Activated naive CD8-positive, alpha-beta T cell treated with anti-CD3 and anti-CD28 coated beads, Interleukin-2, amount 10 ng/mL, durations not matched to agents 7 days and 5 days (primary cell): Measurements from ENCODE around the gene ELFN1. TPM values are rescaled to one million over a fixed set of nuclear protein-coding genes. Genes with fewer than 3 reads are reported as not detected.

Experiments used
- ATAC-seq: fragments of 150-1000 bp; cut with Tn5 transposase; one replicate; pipeline ENCODE4 v1.10.0; 2021; ENCODE audit warnings: low read depth, moderate library complexity
- POLR2A ChIA-PET: fragments of 350-600 bp; sonication (Branson Sonifier 250); formaldehyde crosslinking; loops from one replicate; lab custom pipeline; 2021; ENCODE audit warnings: antibody characterized with exemption; lab: Charles Lee
- DNase-seq: peaks from one replicate; pipeline ENCODE4 v3.0.0; 2021
- H3K27ac Mint-ChIP-seq: one replicate; pipeline ENCODE4 v1.8.0; 2022; ENCODE audit warnings: mild to moderate bottlenecking, mixed read lengths
- H3K27me3 Mint-ChIP-seq: one replicate; pipeline ENCODE4 v1.8.0; 2022; ENCODE audit warnings: mild to moderate bottlenecking, moderate library complexity, mixed read lengths
- H3K36me3 Mint-ChIP-seq: one replicate; pipeline ENCODE4 v1.8.0; 2021; ENCODE audit warnings: mild to moderate bottlenecking, mixed read lengths
- H3K4me1 Mint-ChIP-seq: one replicate; pipeline ENCODE4 v1.8.0; 2021; ENCODE audit warnings: mixed read lengths
- H3K4me3 Mint-ChIP-seq: one replicate; pipeline ENCODE4 v1.8.0; 2022; ENCODE audit warnings: mild to moderate bottlenecking, moderate library complexity, mixed read lengths
- H3K9me3 Mint-ChIP-seq: one replicate; pipeline ENCODE4 v1.8.0; 2021; ENCODE audit warnings: mixed read lengths
- total RNA-seq, 2 experiments: library from RNA; stranded (reverse); gene quantifications; one replicate each; pipeline ENCODE4 v1.2.3, GENCODE V29; 2021

ELFN1 gene
- total RNA-seq, 2 experiments from 2014 or later, result not detected

- ATAC-seq, result no peak
- POLR2A ChIA-PET, result no interaction called here
Observed at GRCh38 chr7:1735262-1735661, 65.2 kb downstream of the ELFN1 start.

GRCh38 chr7:1735806-1736483, 65.9 kb downstream of the ELFN1 start:
- no peaks in the 10 kb centered on the region for H3K27me3 Mint-ChIP-seq
- no peaks in the 10 kb centered on the region for H3K9me3 Mint-ChIP-seq
- POLR2A ChIA-PET, result no interaction called here
- no peak for ATAC-seq
- no peak overlapping the region for H3K4me3 Mint-ChIP-seq
- no peak overlapping the region for H3K27ac Mint-ChIP-seq
- H3K4me1 Mint-ChIP-seq, result peaks cover 5% of the 10 kb centered on the region
- no peaks in the 10 kb centered on the region for H3K36me3 Mint-ChIP-seq
- no peak for DNase-seq

More at GRCh38 chr7:1735262-1735661, 65.2 kb downstream of the ELFN1 start:
- Mint-ChIP-seq H3K27ac (no peak overlapping the region), H3K4me1 (peaks cover 5% of the 10 kb centered on the region), H3K36me3 (no peaks in the 10 kb centered on the region), H3K27me3 (no peaks in the 10 kb centered on the region), H3K9me3 (peaks cover under 1% of the 10 kb centered on the region), H3K4me3 (no peak overlapping the region)
- no peak for DNase-seq

- Mint-ChIP-seq H3K27me3 (no peaks in the 10 kb centered on the region), H3K27ac (no peak overlapping the region), H3K4me3 (no peak overlapping the region), H3K4me1 (peaks cover 7% of the 10 kb centered on the region), H3K36me3 (no peaks in the 10 kb centered on the region), H3K9me3 (no peaks in the 10 kb centered on the region)
- DNase-seq, result no peak
- POLR2A ChIA-PET, result no interaction called here
- ATAC-seq, result no peak
Observed at GRCh38 chr7:1736484-1736817, 66.4 kb downstream of the ELFN1 start.

DNA sequence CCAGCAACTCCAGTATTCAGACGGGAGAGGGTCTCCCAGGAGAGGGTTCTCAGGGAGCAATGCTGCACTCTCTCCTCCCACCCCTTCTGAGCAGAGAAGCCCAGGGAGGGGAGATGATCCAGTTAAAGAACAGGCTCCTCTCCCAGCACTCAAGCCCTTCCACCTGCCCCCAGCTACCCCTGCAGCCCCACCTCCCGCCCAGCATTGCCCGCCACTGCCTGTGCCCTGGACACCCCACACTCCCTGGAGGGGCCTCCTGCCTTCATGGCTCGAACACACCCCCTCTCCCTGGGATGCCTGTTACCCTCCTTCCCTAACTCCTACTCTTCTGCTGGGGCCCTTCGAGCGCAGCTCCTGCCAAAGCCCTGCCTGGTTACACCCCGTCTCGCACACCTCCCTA, 66.8 kb downstream of the ELFN1 start:
- Mint-ChIP-seq H3K36me3 (no peaks in the 10 kb centered on the region), H3K27ac (no peak overlapping the region), H3K4me3 (no peak overlapping the region), H3K9me3 (no peaks in the 10 kb centered on the region), H3K27me3 (no peaks in the 10 kb centered on the region), H3K4me1 (peaks cover 11% of the 10 kb centered on the region)
- DNase-seq (no peak), ATAC-seq (no peak)
- POLR2A ChIA-PET, result no interaction called here

GRCh38 chr7:1737523-1737922, 67.4 kb downstream of the ELFN1 start:
- no peak overlapping the region for H3K27ac Mint-ChIP-seq
- no peaks in the 10 kb centered on the region for H3K27me3 Mint-ChIP-seq
- H3K9me3 Mint-ChIP-seq, result no peaks in the 10 kb centered on the region
- peaks cover 11% of the 10 kb centered on the region for H3K4me1 Mint-ChIP-seq
- no peak overlapping the region for H3K4me3 Mint-ChIP-seq
- POLR2A ChIA-PET, result no interaction called here
- no peak for ATAC-seq
- no peaks in the 10 kb centered on the region for H3K36me3 Mint-ChIP-seq
- no peak for DNase-seq

DNA sequence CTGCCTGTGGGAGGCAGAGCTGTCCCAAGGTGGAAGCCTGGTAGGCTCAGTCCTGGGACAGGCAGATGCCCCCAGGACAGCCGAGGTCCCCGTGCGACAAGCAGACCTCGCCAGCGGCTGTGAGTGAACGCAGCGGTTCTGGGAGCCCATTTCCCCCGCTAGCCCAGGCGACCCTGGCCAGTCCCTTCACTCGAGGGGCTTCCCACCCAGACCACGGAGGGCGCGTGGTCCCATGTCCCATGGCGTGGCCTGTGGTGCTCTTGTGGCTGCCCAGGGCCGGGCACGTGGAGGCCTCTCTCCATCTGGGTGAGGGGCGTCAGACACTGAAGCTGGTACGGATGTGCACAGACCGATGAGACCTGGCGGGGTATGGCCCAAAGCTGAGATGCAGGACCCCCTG, 67.9 kb downstream of the ELFN1 start:
- POLR2A ChIA-PET, result no interaction called here
- peaks cover 15% of the 10 kb centered on the region for H3K4me1 Mint-ChIP-seq
- H3K36me3 Mint-ChIP-seq, result no peaks in the 10 kb centered on the region
- ATAC-seq (no peak), DNase-seq (no peak)
- no peaks in the 10 kb centered on the region for H3K9me3 Mint-ChIP-seq
- H3K4me3 Mint-ChIP-seq, result no peak overlapping the region
- H3K27ac Mint-ChIP-seq, result no peak overlapping the region
- no peaks in the 10 kb centered on the region for H3K27me3 Mint-ChIP-seq

GRCh38 chr7:1738511-1738910, 68.4 kb downstream of the ELFN1 start:
- no peak for ATAC-seq
- no peak for DNase-seq
- POLR2A ChIA-PET, result no interaction called here
- no peaks in the 10 kb centered on the region for H3K27me3 Mint-ChIP-seq
- no peak overlapping the region for H3K27ac Mint-ChIP-seq
- no peaks in the 10 kb centered on the region for H3K36me3 Mint-ChIP-seq
- peaks cover 15% of the 10 kb centered on the region for H3K4me1 Mint-ChIP-seq
- no peak overlapping the region for H3K4me3 Mint-ChIP-seq
- H3K9me3 Mint-ChIP-seq, result no peaks in the 10 kb centered on the region

GRCh38 chr7:1738956-1739355, 68.9 kb downstream of the ELFN1 start:
- POLR2A ChIA-PET, result no interaction called here
- Mint-ChIP-seq H3K4me3 (no peak overlapping the region), H3K36me3 (no peaks in the 10 kb centered on the region), H3K27ac (no peak overlapping the region), H3K4me1 (peaks cover 15% of the 10 kb centered on the region), H3K27me3 (no peaks in the 10 kb centered on the region), H3K9me3 (no peaks in the 10 kb centered on the region)
- DNase-seq (no peak), ATAC-seq (no peak)

GRCh38 chr7:1739593-1739992, 69.5 kb downstream of the ELFN1 start:
- H3K27ac Mint-ChIP-seq, result no peak overlapping the region
- no peaks in the 10 kb centered on the region for H3K9me3 Mint-ChIP-seq
- no peaks in the 10 kb centered on the region for H3K27me3 Mint-ChIP-seq
- POLR2A ChIA-PET, result no interaction called here
- H3K36me3 Mint-ChIP-seq, result no peaks in the 10 kb centered on the region
- ATAC-seq (no peak), DNase-seq (no peak)
- H3K4me1 Mint-ChIP-seq, result peaks cover 15% of the 10 kb centered on the region
- no peak overlapping the region for H3K4me3 Mint-ChIP-seq

GRCh38 chr7:1740214-1740613, 70.1 kb downstream of the ELFN1 start:
- DNase-seq (no peak), ATAC-seq (no peak)
- no peaks in the 10 kb centered on the region for H3K9me3 Mint-ChIP-seq
- no peaks in the 10 kb centered on the region for H3K36me3 Mint-ChIP-seq
- no peak overlapping the region for H3K4me3 Mint-ChIP-seq
- POLR2A ChIA-PET, result no interaction called here
- H3K27me3 Mint-ChIP-seq, result no peaks in the 10 kb centered on the region
- H3K27ac Mint-ChIP-seq, result no peak overlapping the region
- peaks cover 15% of the 10 kb centered on the region for H3K4me1 Mint-ChIP-seq

DNA sequence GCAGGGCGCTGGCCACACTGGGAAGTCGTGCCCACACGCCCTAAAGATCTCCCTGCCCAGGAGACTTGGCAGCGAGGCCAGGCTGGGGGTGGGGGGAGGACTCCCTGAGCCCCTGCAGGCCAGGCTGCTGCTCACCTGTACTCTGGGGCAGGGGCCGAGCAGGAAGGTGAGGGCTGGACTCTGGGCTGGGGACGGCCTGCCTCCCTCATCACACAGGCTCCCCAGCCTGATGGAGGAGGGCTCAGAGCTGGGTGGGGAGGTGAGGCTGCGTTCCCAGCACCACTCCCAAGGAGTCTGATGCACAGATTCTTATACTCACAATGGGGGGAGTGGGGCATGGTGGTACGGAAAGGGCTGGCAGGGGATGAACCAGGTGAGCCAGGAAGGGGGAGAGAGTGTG, 71.2 kb downstream of the ELFN1 start:
- DNase-seq (no peak), ATAC-seq (no peak)
- Mint-ChIP-seq H3K4me3 (peak overlapping the region; percentile 33), H3K9me3 (no peaks in the 10 kb centered on the region), H3K4me1 (peaks cover 15% of the 10 kb centered on the region), H3K27ac (peak overlapping the region; percentile 48), H3K27me3 (no peaks in the 10 kb centered on the region), H3K36me3 (no peaks in the 10 kb centered on the region)
- POLR2A ChIA-PET, result no interaction called here

DNA sequence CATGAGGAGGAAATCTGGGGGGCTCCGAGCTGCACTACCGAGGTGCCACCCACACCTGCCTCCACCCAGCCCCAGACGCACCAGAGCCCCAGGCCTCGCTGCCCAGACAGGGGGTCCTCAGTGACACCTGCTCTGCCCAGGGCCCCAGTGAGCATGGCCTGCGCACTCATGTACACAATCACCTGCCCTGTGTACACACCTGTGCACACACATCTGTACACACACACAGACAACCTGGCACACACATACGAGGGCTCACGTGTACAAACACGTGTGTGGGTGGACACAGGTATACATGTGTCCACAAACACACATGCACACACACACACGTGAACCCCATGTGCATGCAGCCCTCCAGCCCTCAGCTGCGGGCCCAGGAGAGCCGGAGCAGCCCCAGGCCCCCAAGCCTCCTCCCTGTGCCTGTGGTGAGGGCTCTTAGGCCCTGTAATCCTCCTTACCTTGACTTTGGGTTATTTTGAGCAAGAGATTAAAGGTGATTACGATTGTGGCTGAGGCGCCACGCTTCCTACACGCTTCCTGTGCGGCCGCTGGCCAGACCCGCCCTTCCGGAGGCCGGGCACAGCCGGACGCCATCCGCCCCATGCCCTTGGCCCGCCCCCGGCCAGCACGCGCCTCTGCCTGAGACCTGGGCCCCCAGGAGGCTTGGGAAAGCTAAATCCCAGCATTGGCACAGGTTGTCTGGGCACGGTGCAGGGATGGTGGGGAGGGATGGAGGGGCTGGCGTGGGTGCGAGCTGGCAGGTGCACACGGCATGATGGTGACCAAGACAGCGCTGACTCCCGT, 71.9 kb downstream of the ELFN1 start:
- H3K9me3 Mint-ChIP-seq, result no peaks in the 10 kb centered on the region
- no peaks in the 10 kb centered on the region for H3K36me3 Mint-ChIP-seq
- ATAC-seq (peak; percentile 54), DNase-seq (no peak)
- peak overlapping the region; percentile 48 for H3K27ac Mint-ChIP-seq
- H3K4me1 Mint-ChIP-seq, result peaks cover 15% of the 10 kb centered on the region
- peak overlapping the region; percentile 33 for H3K4me3 Mint-ChIP-seq
- POLR2A ChIA-PET, result no interaction called here
- H3K27me3 Mint-ChIP-seq, result no peaks in the 10 kb centered on the region

DNA sequence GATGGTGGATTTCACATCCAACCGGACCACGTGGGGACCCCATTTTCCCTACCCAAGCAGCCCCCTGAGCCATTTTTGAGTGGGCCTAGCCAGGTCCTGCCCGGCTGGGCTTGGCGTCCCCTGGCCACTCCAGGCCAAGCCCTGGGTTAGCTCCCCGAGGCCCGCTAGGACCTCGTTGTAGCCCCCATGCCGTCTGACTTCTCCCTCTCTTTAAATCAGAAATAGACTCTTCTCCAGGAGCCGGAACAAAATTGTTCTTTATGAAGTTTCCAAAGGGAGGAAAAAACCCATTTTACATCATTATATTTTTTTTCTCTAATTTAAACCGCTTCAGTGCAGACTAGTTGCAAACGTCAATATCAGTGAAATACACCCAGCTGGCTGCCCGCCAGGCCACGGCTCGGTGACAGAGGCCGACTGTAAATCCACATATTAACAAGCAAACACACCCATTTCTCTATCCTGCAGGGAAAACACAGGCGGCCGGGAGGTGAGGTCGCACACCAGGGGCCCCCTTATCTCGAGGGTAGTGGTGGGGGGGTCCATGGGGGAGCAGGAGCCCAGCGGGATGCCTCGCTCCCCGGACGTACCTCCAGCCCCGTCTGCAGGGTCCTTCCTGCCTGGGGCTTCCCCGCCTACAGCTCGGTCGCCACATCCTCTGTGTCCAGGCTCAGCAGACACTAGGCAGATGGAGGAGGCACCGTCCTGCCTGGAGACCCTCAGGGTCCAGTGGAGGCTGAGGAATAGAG, 72.7 kb downstream of the ELFN1 start:
- Mint-ChIP-seq H3K27ac (peak overlapping the region; percentile 72), H3K4me1 (peaks cover 15% of the 10 kb centered on the region), H3K9me3 (no peaks in the 10 kb centered on the region), H3K36me3 (no peaks in the 10 kb centered on the region), H3K4me3 (peak overlapping the region; percentile 49), H3K27me3 (no peaks in the 10 kb centered on the region)
- POLR2A ChIA-PET, result no interaction called here
- ATAC-seq (peak; percentile 46), DNase-seq (peak; percentile 48)
